ENCODE data around the gene KMT2C.

DNA sequence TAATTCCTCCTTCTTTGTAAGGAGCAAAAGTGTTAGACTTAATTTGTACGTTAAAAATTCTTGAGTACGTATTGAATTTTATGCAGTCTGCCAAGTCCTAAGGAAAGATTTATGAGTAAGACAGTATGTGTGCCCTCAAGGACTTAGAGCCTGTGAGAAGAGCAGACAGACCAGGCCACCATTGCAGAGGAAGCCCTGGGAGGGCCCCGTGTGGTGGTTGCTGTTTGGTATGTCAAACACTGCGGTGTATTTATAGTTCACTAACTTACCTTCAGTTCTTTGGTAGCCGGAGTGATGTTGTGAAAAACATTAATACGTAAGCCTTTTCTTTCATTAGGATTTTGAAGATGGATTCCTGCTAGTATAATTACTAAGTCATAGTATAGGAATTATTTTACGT lies 327.4 kb downstream of the KMT2C start:
- TF ChIP-seq, protein P1, sequence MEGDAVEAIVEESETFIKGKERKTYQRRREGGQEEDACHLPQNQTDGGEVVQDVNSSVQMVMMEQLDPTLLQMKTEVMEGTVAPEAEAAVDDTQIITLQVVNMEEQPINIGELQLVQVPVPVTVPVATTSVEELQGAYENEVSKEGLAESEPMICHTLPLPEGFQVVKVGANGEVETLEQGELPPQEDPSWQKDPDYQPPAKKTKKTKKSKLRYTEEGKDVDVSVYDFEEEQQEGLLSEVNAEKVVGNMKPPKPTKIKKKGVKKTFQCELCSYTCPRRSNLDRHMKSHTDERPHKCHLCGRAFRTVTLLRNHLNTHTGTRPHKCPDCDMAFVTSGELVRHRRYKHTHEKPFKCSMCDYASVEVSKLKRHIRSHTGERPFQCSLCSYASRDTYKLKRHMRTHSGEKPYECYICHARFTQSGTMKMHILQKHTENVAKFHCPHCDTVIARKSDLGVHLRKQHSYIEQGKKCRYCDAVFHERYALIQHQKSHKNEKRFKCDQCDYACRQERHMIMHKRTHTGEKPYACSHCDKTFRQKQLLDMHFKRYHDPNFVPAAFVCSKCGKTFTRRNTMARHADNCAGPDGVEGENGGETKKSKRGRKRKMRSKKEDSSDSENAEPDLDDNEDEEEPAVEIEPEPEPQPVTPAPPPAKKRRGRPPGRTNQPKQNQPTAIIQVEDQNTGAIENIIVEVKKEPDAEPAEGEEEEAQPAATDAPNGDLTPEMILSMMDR (IDR thresholded peaks at IDR 0.05) = peak in 4 of 12 donors; percentile 7 to 25 (median 16)
- TF ChIP-seq POLR2A (IDR thresholded peaks at IDR 0.05) = no peak
